ENCODE measurements around the gene HTRA1. TPM values are rescaled to one million over a fixed set of nuclear protein-coding genes. Genes with fewer than 3 reads are reported as not detected.

HTRA1 gene
- total RNA-seq, 1 donor from 2014 or later = 17.0 TPM

DNA sequence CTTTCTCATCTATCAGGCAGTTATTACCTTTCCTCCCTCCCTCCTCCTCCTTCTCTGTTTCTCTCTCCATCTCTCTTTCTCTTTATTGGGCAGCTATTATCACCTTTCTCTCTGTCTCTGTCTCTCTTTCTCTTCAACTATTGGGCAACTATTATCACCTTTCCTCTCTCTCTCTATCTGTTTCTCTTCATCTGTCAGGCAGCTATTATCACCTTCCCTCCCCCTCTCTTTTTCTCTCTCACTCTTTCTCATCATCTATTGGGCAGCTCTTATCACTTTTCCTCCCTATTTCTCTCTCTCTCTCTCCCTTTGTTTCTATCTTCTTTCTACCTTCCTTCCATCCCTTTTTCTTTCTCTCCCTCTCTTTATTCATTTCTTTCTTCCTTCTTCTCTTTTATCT lies 100.4 kb downstream of the HTRA1 start:
- no peak overlapping the region for H3K4me3 ChIP-seq
- H3K27ac ChIP-seq = no peak overlapping the region
- Mint-ChIP-seq H3K4me1 (peaks cover 9% of the 10 kb centered on the region), H3K4me3 (no peak overlapping the region), H3K27ac (no peak overlapping the region), H3K9me3 (peaks cover 2% of the 10 kb centered on the region), H3K27me3 (ENCODE audit: insufficient read depth, low read depth) (peaks cover 2% of the 10 kb centered on the region), H3K36me3 (no peaks in the 10 kb centered on the region)
- H3K4me2 ChIP-seq = no peak overlapping the region
- TF ChIP-seq EZH2phosphoT487 (IDR thresholded peaks at IDR 0.05) (no peak), EZH2 (IDR thresholded peaks at IDR 0.05) (no peak), CTCF (IDR thresholded peaks at IDR 0.05) (no peak)
- H3K9ac ChIP-seq = no peak overlapping the region
- H4K20me1 ChIP-seq (ENCODE audit: low read depth) = no peaks in the 10 kb centered on the region
- no peaks in the 10 kb centered on the region for H3K27me3 ChIP-seq
- DNase-seq (ENCODE audit: low spot score) = no peak
- no peaks in the 10 kb centered on the region for H3K36me3 ChIP-seq
- H3K79me2 ChIP-seq (ENCODE audit: low read depth) = no peaks in the 10 kb centered on the region
- H3F3A ChIP-seq (ENCODE audit: low read depth) = no peaks in the 10 kb centered on the region
- H3K9me3 ChIP-seq (ENCODE audit: low read depth) = no peaks in the 10 kb centered on the region
- H2AFZ ChIP-seq (replicated peaks) = no peak overlapping the region
- H3K4me1 ChIP-seq = no peaks in the 10 kb centered on the region

Small RNA genes lying within 50 kb of the gene (microRNA-seq; reads per million reads assigned to microRNA genes)
- not detected for gene MIR3941

Small RNA genes lying within 50 kb of the gene (small RNA-seq; reads per million reads assigned to genes)
- not detected for gene MIR3941

Other genes with a start within 250 kb of the HTRA1 start
- gene BTBD16, start 190.3 kb upstream of the HTRA1 start, total RNA-seq (ENCODE audit: low replicate concordance) = not detected in 2 replicates
- gene PLEKHA1, start 86.8 kb upstream of the HTRA1 start, total RNA-seq (ENCODE audit: low replicate concordance) = 70.2 and 79.1 TPM in 2 replicates
- gene ARMS2, start 6.9 kb upstream of the HTRA1 start, total RNA-seq (ENCODE audit: low replicate concordance) = not detected in 2 replicates
- not detected in 2 replicates for gene DMBT1, start 99.2 kb downstream of the HTRA1 start, total RNA-seq (ENCODE audit: low replicate concordance)
- not detected in 2 replicates for gene C10orf120, start 238.3 kb downstream of the HTRA1 start, total RNA-seq (ENCODE audit: low replicate concordance)

Measured in neural progenitor cell (in vitro differentiated cells).